ENCODE data around the gene PHF5A. TPM values are rescaled to one million over a fixed set of nuclear protein-coding genes. Genes with fewer than 3 reads are reported as not detected.
A peak's percentile ranks its signal among the peaks of the same experiment; 100 is the strongest.

The PHF5A gene
- total and polyA plus RNA-seq, 2 donors from 2014 or later: 34.0 to 42.2 TPM

DNA sequence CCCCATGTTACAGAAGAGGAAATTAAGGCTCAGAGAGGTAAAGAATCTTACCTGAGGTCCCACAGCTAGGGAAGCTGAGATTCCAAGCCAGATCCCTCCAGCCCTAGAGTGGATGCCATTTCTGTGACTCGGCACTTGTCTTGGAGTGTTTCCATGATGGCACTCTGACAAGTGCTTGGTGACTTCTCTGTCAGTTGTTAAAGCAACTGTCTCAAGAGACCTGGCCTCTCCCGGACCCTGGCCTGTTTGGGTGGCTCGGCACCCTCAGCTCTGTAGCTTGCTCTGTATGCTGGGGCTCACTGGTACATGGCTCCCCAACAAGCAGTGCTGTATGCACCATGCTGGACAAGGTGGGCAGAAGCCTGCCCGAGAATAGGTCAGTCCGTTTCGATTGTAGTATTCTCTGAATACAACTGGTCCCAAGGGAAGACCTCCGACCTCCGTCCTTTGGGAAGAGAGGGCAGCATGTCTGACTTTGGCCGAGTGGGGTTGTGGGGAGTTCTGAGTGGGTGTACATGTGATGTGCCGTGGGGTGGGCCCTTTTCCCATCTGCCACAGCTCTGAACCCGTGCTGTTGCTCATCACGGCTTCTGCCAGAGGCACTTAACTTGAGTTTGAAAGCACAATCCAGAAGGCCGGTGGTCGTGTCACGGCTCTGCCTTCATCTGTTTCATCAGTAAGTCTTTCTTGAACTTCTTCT, 12.8 kb upstream of the PHF5A start:
- TF ChIP-seq, protein P1, sequence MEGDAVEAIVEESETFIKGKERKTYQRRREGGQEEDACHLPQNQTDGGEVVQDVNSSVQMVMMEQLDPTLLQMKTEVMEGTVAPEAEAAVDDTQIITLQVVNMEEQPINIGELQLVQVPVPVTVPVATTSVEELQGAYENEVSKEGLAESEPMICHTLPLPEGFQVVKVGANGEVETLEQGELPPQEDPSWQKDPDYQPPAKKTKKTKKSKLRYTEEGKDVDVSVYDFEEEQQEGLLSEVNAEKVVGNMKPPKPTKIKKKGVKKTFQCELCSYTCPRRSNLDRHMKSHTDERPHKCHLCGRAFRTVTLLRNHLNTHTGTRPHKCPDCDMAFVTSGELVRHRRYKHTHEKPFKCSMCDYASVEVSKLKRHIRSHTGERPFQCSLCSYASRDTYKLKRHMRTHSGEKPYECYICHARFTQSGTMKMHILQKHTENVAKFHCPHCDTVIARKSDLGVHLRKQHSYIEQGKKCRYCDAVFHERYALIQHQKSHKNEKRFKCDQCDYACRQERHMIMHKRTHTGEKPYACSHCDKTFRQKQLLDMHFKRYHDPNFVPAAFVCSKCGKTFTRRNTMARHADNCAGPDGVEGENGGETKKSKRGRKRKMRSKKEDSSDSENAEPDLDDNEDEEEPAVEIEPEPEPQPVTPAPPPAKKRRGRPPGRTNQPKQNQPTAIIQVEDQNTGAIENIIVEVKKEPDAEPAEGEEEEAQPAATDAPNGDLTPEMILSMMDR (IDR thresholded peaks at IDR 0.05; ENCODE audit: borderline replicate concordance, extremely low read depth, insufficient read depth): no peak
- Histone ChIP-seq H3K4me1 (ENCODE audit: control insufficient read depth in 2 of 3, insufficient read depth in 2 of 3, low read depth in 1 of 3, low read length in 3 of 3) (peaks cover 0 to 47% (median 44%) of the 10 kb centered on the region in 3 donors), H3K4me3 (ENCODE audit: low read length in 3 of 3) (no peak overlapping the region), H3K9ac (ENCODE audit: low read length in 3 of 3) (peak overlapping the region in 1 of 3 donors; percentile 0), H3K9me3 (ENCODE audit: control insufficient read depth in 2 of 3, insufficient read depth in 1 of 3, low read length in 3 of 3) (no peaks in the 10 kb centered on the region), H3K36me3 (ENCODE audit: control insufficient read depth in 2 of 3, insufficient read depth in 3 of 3, low read length in 3 of 3) (peaks cover 0 to 6% (median 0%) of the 10 kb centered on the region in 3 donors), H3K27me3 (ENCODE audit: control insufficient read depth, insufficient read depth, low read length) (no peaks in the 10 kb centered on the region), H3K27ac (ENCODE audit: low read depth in 2 of 2, low read length in 2 of 2) (peak overlapping the region; percentile 28 to 49)
- intact Hi-C loops (cut with DNase I): no loop called here
- FAIRE-seq: no peak
- peak in 1 of 5 donors; percentile 68 for DNase-seq

DNA sequence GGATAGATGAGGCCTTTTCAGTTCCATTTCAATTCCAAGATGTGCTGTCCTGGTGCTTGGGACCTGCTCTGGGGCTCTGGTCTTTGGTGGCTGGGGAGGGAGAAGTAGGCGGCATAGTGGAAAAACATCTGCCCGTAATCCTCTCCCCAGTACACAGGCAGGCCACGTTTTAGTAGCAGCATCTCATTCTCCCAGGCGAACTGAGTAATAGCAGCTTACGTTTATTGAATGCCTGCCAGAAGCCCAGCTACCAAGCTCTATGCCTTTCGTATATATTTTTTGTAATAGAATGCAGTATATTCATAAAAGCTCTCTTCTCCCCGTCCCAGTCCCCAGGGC, 11.9 kb upstream of the PHF5A start:
- TF ChIP-seq, protein P1 (IDR thresholded peaks at IDR 0.05; ENCODE audit: borderline replicate concordance, extremely low read depth, insufficient read depth): no peak
- no peak for DNase-seq
- Histone ChIP-seq H3K9me3 (ENCODE audit: control insufficient read depth in 2 of 3, insufficient read depth in 1 of 3, low read length in 3 of 3) (no peaks in the 10 kb centered on the region), H3K27me3 (ENCODE audit: control insufficient read depth, insufficient read depth, low read length) (no peaks in the 10 kb centered on the region), H3K36me3 (ENCODE audit: control insufficient read depth in 2 of 3, insufficient read depth in 3 of 3, low read length in 3 of 3) (peaks cover 0 to 6% (median 0%) of the 10 kb centered on the region in 3 donors), H3K9ac (ENCODE audit: low read length in 3 of 3) (no peak overlapping the region), H3K4me1 (ENCODE audit: control insufficient read depth in 2 of 3, insufficient read depth in 2 of 3, low read depth in 1 of 3, low read length in 3 of 3) (peaks cover 0 to 44% (median 41%) of the 10 kb centered on the region in 3 donors), H3K27ac (ENCODE audit: low read depth in 2 of 2, low read length in 2 of 2) (peak overlapping the region in 1 of 2 donors; percentile 24), H3K4me3 (ENCODE audit: low read length in 3 of 3) (no peak overlapping the region)
- no peak for FAIRE-seq
- intact Hi-C loops (cut with DNase I): no loop called here

DNA sequence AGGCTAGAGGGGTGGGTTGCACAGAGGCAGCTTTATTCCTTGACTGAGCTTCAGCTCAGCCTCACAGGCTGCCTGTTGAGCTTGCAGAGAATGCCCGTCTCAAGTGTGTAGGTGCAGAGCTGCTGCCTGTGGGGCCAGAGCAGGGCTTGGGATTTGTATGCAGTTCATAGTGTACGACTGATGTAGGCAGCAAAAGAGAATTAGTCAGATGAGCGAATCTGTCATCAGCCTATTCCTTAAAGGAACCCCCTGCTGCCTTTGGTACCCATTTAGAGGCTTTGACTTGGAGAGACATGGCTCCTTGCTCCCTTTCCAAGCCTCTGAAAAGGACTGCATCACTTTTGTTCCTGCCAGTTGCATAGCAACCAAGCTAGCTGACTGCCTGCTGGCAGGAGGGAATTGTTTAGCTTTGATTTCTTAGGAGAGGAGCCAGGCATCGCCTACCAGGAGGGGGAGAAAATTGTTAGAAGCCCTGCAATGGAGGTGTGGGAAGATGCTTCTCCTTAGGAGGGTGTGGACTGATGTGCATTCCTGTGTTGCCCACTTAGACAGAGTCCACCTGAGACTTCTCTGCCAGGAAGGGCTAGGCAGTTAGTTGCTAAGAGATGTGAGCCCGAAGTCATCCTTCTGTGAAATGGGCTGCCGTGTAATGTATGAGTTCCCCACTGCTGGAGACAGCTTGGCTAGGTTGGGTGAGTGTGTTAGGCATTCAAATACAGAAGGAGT, 11.3 kb upstream of the PHF5A start:
- FAIRE-seq: no peak
- intact Hi-C loops (cut with DNase I): no loop called here

More for the DNA sequence above, 11.3 kb upstream of the PHF5A start:
- Histone ChIP-seq H3K36me3 (ENCODE audit: control insufficient read depth in 2 of 3, insufficient read depth in 3 of 3, low read length in 3 of 3) (peaks cover 0 to 6% (median 0%) of the 10 kb centered on the region in 3 donors), H3K9me3 (ENCODE audit: control insufficient read depth in 2 of 3, insufficient read depth in 1 of 3, low read length in 3 of 3) (no peaks in the 10 kb centered on the region), H3K4me1 (ENCODE audit: control insufficient read depth in 2 of 3, insufficient read depth in 2 of 3, low read depth in 1 of 3, low read length in 3 of 3) (peaks cover 0 to 47% (median 40%) of the 10 kb centered on the region in 3 donors), H3K9ac (ENCODE audit: low read length in 3 of 3) (no peak overlapping the region), H3K27me3 (ENCODE audit: control insufficient read depth, insufficient read depth, low read length) (no peaks in the 10 kb centered on the region), H3K27ac (ENCODE audit: low read depth in 2 of 2, low read length in 2 of 2) (peak overlapping the region in 1 of 2 donors; percentile 24), H3K4me3 (ENCODE audit: low read length in 3 of 3) (no peak overlapping the region)
- TF ChIP-seq, protein P1 (IDR thresholded peaks at IDR 0.05; ENCODE audit: borderline replicate concordance, extremely low read depth, insufficient read depth): no peak
- DNase-seq: no peak

Measured in kidney (tissue), 14 donors.